HCT116 (cell line): ENCODE results near the gene DIPK1A. TPM values are rescaled to one million over a fixed set of nuclear protein-coding genes. Genes with fewer than 3 reads are reported as not detected.

Experiments used
- ATAC-seq: fragments of 200-7000 bp; cut with Tn5 transposase; 2 replicates; pipeline ENCODE4 v1.9.1; 2020; ENCODE audit warnings: mild to moderate bottlenecking, moderate library complexity
- BruUV-seq: library from RNA; stranded (reverse); fragments of 400-500 nt; replicated peaks from 2 replicates; lab custom pipeline; 2021; lab: Mats Ljungman, UMichigan
- CTCF ChIA-PET: fragments of 300-600 bp; sonication (Branson Sonifier 250); formaldehyde crosslinking; loops from one replicate; lab custom pipeline; 2021; ENCODE audit warnings: antibody characterized with exemption; lab: Charles Lee
- POLR2A ChIA-PET: fragments of 300-600, 350-600 bp; sonication (Branson Sonifier 250); formaldehyde crosslinking; loops from one replicate; lab custom pipeline; 2021; ENCODE audit warnings: antibody characterized with exemption; lab: Charles Lee
- RAD21 ChIA-PET, 2 experiments: fragments of 300-600 bp; sonication (Branson Sonifier 250); formaldehyde crosslinking; loops; one replicate each; lab custom pipeline; 2023; ENCODE audit warnings: low total read pairs in 2 of 2; ENCODE audit not compliant: uncharacterized antibody in 2 of 2, unreplicated experiment in 2 of 2, low non-redundant PET in 1 of 2; lab: Charles Lee
- DNase-seq: peaks from one replicate; pipeline ENCODE4 v3.0.0-alpha.2; 2010; ENCODE audit warnings: low read depth, low spot score
- H2AFZ ChIP-seq: fragments of 200-600 bp; shearing (Covaris generic), sonication (generic); 2 replicates; pipeline ENCODE4 v1.6.1; 2017; ENCODE audit warnings: low read depth, mixed run types, mixed read lengths, antibody characterized with exemption, low read length; ENCODE audit not compliant: poor library complexity, severe bottlenecking
- H3K27ac ChIP-seq: 2 replicates; pipeline ENCODE4 v1.5.1; 2012; ENCODE audit warnings: low read depth, low read length
- H3K27me3 ChIP-seq: fragments of 200-600 bp; sonication (generic); 2 replicates; pipeline ENCODE4 v1.6.1; 2016; ENCODE audit warnings: mixed run types, low read length, mixed read lengths; ENCODE audit not compliant: insufficient read depth
- H3K36me3 ChIP-seq, 2 experiments: fragments of 200-500 bp in 1 of 2; fragments of 200-600 bp in 1 of 2; sonication (Bioruptor generic) in 1 of 2; sonication (generic) in 1 of 2; 2 replicates each; pipeline versions ENCODE4 v1.5.1 to v1.6.1; 2014 to 2016; ENCODE audit warnings: low read length in 2 of 2, inconsistent platforms in 1 of 2, mixed read lengths in 1 of 2, mixed run types in 1 of 2; ENCODE audit not compliant: insufficient read depth in 2 of 2, control insufficient read depth in 1 of 2
- H3K4me1 ChIP-seq, 2 experiments: fragments of 200-600 bp in 1 of 2; sonication (generic) in 1 of 2; 2 replicates each; pipeline versions ENCODE4 v1.5.1 to v1.6.1; 2012 to 2017; ENCODE audit warnings: low read length in 2 of 2, inconsistent platforms in 1 of 2, mild to moderate bottlenecking in 1 of 2, mixed read lengths in 1 of 2, mixed run types in 1 of 2, moderate library complexity in 1 of 2; ENCODE audit not compliant: insufficient read depth in 2 of 2, control insufficient read depth in 1 of 2
- H3K4me2 ChIP-seq: fragments of 200-600 bp; sonication (generic); 2 replicates; pipeline ENCODE4 v1.6.1; 2017; ENCODE audit warnings: mixed run types, low read length, mixed read lengths
- H3K4me3 ChIP-seq, 2 experiments: fragments of 200-600 bp in 1 of 2; sonication (generic) in 1 of 2; replicated peaks in 1 of 2; 2 replicates each; pipeline ENCODE4 v1.5.1; 2011 to 2016; ENCODE audit warnings: low read length in 2 of 2, control low read depth in 1 of 2, low read depth in 1 of 2, mild to moderate bottlenecking in 1 of 2, mixed read lengths in 1 of 2, mixed run types in 1 of 2
- H3K79me2 ChIP-seq: fragments of 200-600 bp; sonication (generic); 2 replicates; pipeline ENCODE4 v1.6.1; 2017; ENCODE audit warnings: mild to moderate bottlenecking, mixed run types, low read length, moderate library complexity, mixed read lengths; ENCODE audit not compliant: insufficient read depth
- H3K9ac ChIP-seq: fragments of 200-600 bp; sonication (generic); 2 replicates; pipeline ENCODE4 v1.6.1; 2016; ENCODE audit warnings: low read length, mixed read lengths
- H3K9me2 ChIP-seq: fragments of 200-600 bp; sonication (generic), shearing (Covaris generic); 2 replicates; pipeline ENCODE4 v1.6.1; 2017; ENCODE audit warnings: mixed run types, mild to moderate bottlenecking, moderate library complexity; ENCODE audit not compliant: insufficient read depth
- H3K9me3 ChIP-seq, 2 experiments: fragments of 200-500 bp in 1 of 2; fragments of 200-600 bp in 1 of 2; sonication (Bioruptor generic) in 1 of 2; sonication (generic) in 1 of 2; 2 replicates each; pipeline ENCODE4 v1.6.1; 2014 to 2017; ENCODE audit warnings: low read length in 2 of 2, mixed read lengths in 2 of 2, inconsistent platforms in 1 of 2, low read depth in 1 of 2, mild to moderate bottlenecking in 1 of 2, mixed run types in 1 of 2, moderate library complexity in 1 of 2; ENCODE audit not compliant: control insufficient read depth in 1 of 2, insufficient read depth in 1 of 2
- H4K20me1 ChIP-seq: fragments of 200-600 bp; sonication (generic), shearing (Covaris generic); 2 replicates; pipeline ENCODE4 v1.6.1; 2017; ENCODE audit warnings: mixed run types, mild to moderate bottlenecking, moderate library complexity; ENCODE audit not compliant: insufficient read depth
- EGR1 ChIP-seq: IDR thresholded peaks from 2 replicates; pipeline ENCODE4 v1.6.1; 2012; ENCODE audit warnings: low read depth
- POLR2A ChIP-seq: IDR thresholded peaks from 2 replicates; pipeline ENCODE4 v1.7.0; 2011; ENCODE audit warnings: borderline replicate concordance; ENCODE audit not compliant: insufficient read depth, insufficient read length; ENCODE audit errors: extremely low read depth
- SIN3A ChIP-seq: IDR thresholded peaks from 2 replicates; pipeline ENCODE4 v1.6.1; 2012; ENCODE audit warnings: low read depth
- SP1 ChIP-seq: IDR thresholded peaks from 2 replicates; pipeline ENCODE4 v1.6.1; 2012; ENCODE audit warnings: low read depth
- intact Hi-C: fragments of 100-400 bp; cut with micrococcal nuclease; formaldehyde crosslinking; loops from 2 replicates; pipeline ENCODE4 v1.10.0; 2022
- total RNA-seq: library from RNA; stranded (reverse); gene quantifications from one replicate; pipeline ENCODE4 v1.2.1, GENCODE V29; 2021; ENCODE audit not compliant: unreplicated experiment
- TF ChIP-seq, protein P1 (sequence below): IDR thresholded peaks from 2 replicates; pipeline ENCODE4 v1.6.1; 2012; ENCODE audit warnings: low read depth
- TF ChIP-seq, protein P2 (sequence below): IDR thresholded peaks from 2 replicates; pipeline ENCODE4 v1.6.1; 2011; ENCODE audit warnings: mild to moderate bottlenecking, low read length, moderate library complexity; ENCODE audit not compliant: insufficient replicate concordance; ENCODE audit errors: extremely low read depth

Gene DIPK1A
- total RNA-seq, 1 experiment from 2014 or later, result 4.3 TPM

DNA sequence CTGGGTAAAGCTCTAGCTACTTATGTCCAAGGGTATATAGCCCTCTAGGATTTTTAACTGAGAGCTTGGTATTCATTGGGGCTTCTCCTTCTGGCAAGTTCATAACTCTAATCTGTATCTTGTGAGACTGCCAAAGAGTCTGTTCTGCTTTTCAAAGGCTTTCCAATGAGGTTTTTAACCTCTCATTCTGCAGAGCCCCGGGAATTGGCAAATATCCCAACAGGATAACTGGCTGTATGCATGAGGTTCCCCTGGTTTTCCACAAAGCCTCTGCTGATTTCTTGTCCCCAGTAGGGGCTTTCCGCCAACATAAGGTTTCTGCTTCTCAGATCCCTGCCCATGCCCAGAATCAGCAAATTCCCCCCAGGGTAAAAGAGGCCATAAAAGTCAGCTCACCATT, 88.5 kb downstream of the DIPK1A start:
- ATAC-seq (no peak), DNase-seq (no peak)
- Histone ChIP-seq H4K20me1 (no peaks in the 10 kb centered on the region), H3K4me3 (no peak overlapping the region), H3K9ac (no peak overlapping the region), H3K4me1 (no peaks in the 10 kb centered on the region), H2AFZ (no peak overlapping the region), H3K9me2 (no peaks in the 10 kb centered on the region), H3K9me3 (peaks cover 3 to 7% of the 10 kb centered on the region in 2 experiments; a peak in 1 of 4 replicates), H3K36me3 (no peaks in the 10 kb centered on the region), H3K27ac (no peak overlapping the region), H3K4me2 (no peak overlapping the region), H3K27me3 (no peaks in the 10 kb centered on the region), H3K79me2 (no peaks in the 10 kb centered on the region)
- RAD21 ChIA-PET, result no interaction called here
- intact Hi-C loops, result no loop called here
- POLR2A ChIA-PET, result no interaction called here
- CTCF ChIA-PET, result no interaction called here
- BruUV-seq, result no TSS peak
- TF ChIP-seq, protein P1, sequence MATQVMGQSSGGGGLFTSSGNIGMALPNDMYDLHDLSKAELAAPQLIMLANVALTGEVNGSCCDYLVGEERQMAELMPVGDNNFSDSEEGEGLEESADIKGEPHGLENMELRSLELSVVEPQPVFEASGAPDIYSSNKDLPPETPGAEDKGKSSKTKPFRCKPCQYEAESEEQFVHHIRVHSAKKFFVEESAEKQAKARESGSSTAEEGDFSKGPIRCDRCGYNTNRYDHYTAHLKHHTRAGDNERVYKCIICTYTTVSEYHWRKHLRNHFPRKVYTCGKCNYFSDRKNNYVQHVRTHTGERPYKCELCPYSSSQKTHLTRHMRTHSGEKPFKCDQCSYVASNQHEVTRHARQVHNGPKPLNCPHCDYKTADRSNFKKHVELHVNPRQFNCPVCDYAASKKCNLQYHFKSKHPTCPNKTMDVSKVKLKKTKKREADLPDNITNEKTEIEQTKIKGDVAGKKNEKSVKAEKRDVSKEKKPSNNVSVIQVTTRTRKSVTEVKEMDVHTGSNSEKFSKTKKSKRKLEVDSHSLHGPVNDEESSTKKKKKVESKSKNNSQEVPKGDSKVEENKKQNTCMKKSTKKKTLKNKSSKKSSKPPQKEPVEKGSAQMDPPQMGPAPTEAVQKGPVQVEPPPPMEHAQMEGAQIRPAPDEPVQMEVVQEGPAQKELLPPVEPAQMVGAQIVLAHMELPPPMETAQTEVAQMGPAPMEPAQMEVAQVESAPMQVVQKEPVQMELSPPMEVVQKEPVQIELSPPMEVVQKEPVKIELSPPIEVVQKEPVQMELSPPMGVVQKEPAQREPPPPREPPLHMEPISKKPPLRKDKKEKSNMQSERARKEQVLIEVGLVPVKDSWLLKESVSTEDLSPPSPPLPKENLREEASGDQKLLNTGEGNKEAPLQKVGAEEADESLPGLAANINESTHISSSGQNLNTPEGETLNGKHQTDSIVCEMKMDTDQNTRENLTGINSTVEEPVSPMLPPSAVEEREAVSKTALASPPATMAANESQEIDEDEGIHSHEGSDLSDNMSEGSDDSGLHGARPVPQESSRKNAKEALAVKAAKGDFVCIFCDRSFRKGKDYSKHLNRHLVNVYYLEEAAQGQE, result no peak
- no peak for TF ChIP-seq SP1
- TF ChIP-seq, protein P2, sequence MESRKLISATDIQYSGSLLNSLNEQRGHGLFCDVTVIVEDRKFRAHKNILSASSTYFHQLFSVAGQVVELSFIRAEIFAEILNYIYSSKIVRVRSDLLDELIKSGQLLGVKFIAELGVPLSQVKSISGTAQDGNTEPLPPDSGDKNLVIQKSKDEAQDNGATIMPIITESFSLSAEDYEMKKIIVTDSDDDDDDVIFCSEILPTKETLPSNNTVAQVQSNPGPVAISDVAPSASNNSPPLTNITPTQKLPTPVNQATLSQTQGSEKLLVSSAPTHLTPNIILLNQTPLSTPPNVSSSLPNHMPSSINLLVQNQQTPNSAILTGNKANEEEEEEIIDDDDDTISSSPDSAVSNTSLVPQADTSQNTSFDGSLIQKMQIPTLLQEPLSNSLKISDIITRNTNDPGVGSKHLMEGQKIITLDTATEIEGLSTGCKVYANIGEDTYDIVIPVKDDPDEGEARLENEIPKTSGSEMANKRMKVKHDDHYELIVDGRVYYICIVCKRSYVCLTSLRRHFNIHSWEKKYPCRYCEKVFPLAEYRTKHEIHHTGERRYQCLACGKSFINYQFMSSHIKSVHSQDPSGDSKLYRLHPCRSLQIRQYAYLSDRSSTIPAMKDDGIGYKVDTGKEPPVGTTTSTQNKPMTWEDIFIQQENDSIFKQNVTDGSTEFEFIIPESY, result no peak
- no peak for TF ChIP-seq POLR2A
- TF ChIP-seq SIN3A, result no peak
- TF ChIP-seq EGR1, result no peak
